Type B pancreatic cell (in vitro differentiated cells): ENCODE results near the gene EPHA2. TPM values are rescaled to one million over a fixed set of nuclear protein-coding genes. Genes with fewer than 3 reads are reported as not detected.
A peak's percentile ranks its signal among the peaks of the same experiment; 100 is the strongest.

Source experiments
- DNase-seq: peaks from one replicate; pipeline ENCODE4 v3.0.0; 2021; ENCODE audit warnings: mixed read lengths; ENCODE audit not compliant: unreplicated experiment; ENCODE audit errors: extremely low spot score
- H3K27ac Mint-ChIP-seq: 2 replicates; pipeline ENCODE4 v1.8.0; 2021; ENCODE audit warnings: mild to moderate bottlenecking, mixed read lengths
- H3K27me3 Mint-ChIP-seq: 2 replicates; pipeline ENCODE4 v1.8.0; 2021; ENCODE audit warnings: mixed read lengths
- H3K36me3 Mint-ChIP-seq: 2 replicates; pipeline ENCODE4 v1.8.0; 2021; ENCODE audit warnings: mixed read lengths
- H3K4me1 Mint-ChIP-seq: one replicate; pipeline ENCODE4 v1.8.0; 2021; ENCODE audit warnings: mixed read lengths; ENCODE audit not compliant: unreplicated experiment
- H3K4me3 Mint-ChIP-seq: 2 replicates; pipeline ENCODE4 v1.8.0; 2021; ENCODE audit warnings: mild to moderate bottlenecking, mixed read lengths
- H3K9me3 Mint-ChIP-seq: 2 replicates; pipeline ENCODE4 v1.8.0; 2021; ENCODE audit warnings: mixed read lengths
- CTCF ChIP-seq: fragments of 200-600 bp; sonication (generic); conservative IDR thresholded peaks from 2 replicates; pipeline ENCODE4 v1.5.0; 2021; ENCODE audit warnings: antibody characterized with exemption, mild to moderate bottlenecking
- total RNA-seq: library from RNA; stranded (reverse); gene quantifications from 2 replicates; pipeline ENCODE4 v1.2.1, GENCODE V29; 2021; ENCODE audit warnings: low replicate concordance

EPHA2 gene
- total RNA-seq, 1 donor from 2014 or later, result 40.3 TPM

- no peak for TF ChIP-seq CTCF
- Mint-ChIP-seq H3K27me3 (no peaks in the 10 kb centered on the region), H3K4me1 (no peaks in the 10 kb centered on the region), H3K27ac (peak overlapping the region; percentile 53), H3K36me3 (peaks cover 12% of the 10 kb centered on the region), H3K9me3 (no peaks in the 10 kb centered on the region), H3K4me3 (no peak overlapping the region)
- no peak for DNase-seq
Measured at GRCh38 chr1:16133007-16133961, 22.6 kb downstream of the EPHA2 start.

- H3K36me3 Mint-ChIP-seq, result peaks cover 16% of the 10 kb centered on the region
- H3K9me3 Mint-ChIP-seq, result no peaks in the 10 kb centered on the region
- H3K4me1 Mint-ChIP-seq, result no peaks in the 10 kb centered on the region
- no peak overlapping the region for H3K4me3 Mint-ChIP-seq
- no peaks in the 10 kb centered on the region for H3K27me3 Mint-ChIP-seq
- no peak for TF ChIP-seq CTCF
- DNase-seq, result no peak
- no peak overlapping the region for H3K27ac Mint-ChIP-seq
Measured at GRCh38 chr1:16132325-16132785, 23.5 kb downstream of the EPHA2 start.

- no peaks in the 10 kb centered on the region for H3K4me1 Mint-ChIP-seq
- no peaks in the 10 kb centered on the region for H3K27me3 Mint-ChIP-seq
- no peak overlapping the region for H3K27ac Mint-ChIP-seq
- peaks cover 16% of the 10 kb centered on the region for H3K36me3 Mint-ChIP-seq
- no peak for TF ChIP-seq CTCF
- DNase-seq, result no peak
- no peak overlapping the region for H3K4me3 Mint-ChIP-seq
- H3K9me3 Mint-ChIP-seq, result no peaks in the 10 kb centered on the region
Measured at GRCh38 chr1:16131636-16132324, 24.1 kb downstream of the EPHA2 start.

GRCh38 chr1:16130827-16131226, 25.0 kb downstream of the EPHA2 start:
- H3K9me3 Mint-ChIP-seq, result no peaks in the 10 kb centered on the region
- H3K27me3 Mint-ChIP-seq, result no peaks in the 10 kb centered on the region
- H3K4me1 Mint-ChIP-seq, result no peaks in the 10 kb centered on the region
- peak overlapping the region; percentile 55 for H3K27ac Mint-ChIP-seq
- DNase-seq, result no peak
- TF ChIP-seq CTCF, result no peak
- H3K36me3 Mint-ChIP-seq, result peaks cover 19% of the 10 kb centered on the region
- no peak overlapping the region for H3K4me3 Mint-ChIP-seq

GRCh38 chr1:16129921-16130543, 25.8 kb downstream of the EPHA2 start:
- no peak for TF ChIP-seq CTCF
- H3K27ac Mint-ChIP-seq, result peak overlapping the region; percentile 53
- no peak overlapping the region for H3K4me3 Mint-ChIP-seq
- H3K27me3 Mint-ChIP-seq, result no peaks in the 10 kb centered on the region
- no peaks in the 10 kb centered on the region for H3K4me1 Mint-ChIP-seq
- H3K9me3 Mint-ChIP-seq, result no peaks in the 10 kb centered on the region
- no peak for DNase-seq
- peaks cover 19% of the 10 kb centered on the region for H3K36me3 Mint-ChIP-seq
